Fibroblast of peridontal ligament (primary cell): Measurements from ENCODE around the gene STEAP4.
"Not testable (repeated sequence)": the region's sequence is repeated elsewhere in the genome, so short reads cannot be mapped to it uniquely, and the experiment has no call there.

Experiments
- DNase-seq: peaks from one replicate; pipeline ENCODE4 v3.0.0-alpha.2; 2010; ENCODE audit errors: extremely low read depth

STEAP4 gene

DNA sequence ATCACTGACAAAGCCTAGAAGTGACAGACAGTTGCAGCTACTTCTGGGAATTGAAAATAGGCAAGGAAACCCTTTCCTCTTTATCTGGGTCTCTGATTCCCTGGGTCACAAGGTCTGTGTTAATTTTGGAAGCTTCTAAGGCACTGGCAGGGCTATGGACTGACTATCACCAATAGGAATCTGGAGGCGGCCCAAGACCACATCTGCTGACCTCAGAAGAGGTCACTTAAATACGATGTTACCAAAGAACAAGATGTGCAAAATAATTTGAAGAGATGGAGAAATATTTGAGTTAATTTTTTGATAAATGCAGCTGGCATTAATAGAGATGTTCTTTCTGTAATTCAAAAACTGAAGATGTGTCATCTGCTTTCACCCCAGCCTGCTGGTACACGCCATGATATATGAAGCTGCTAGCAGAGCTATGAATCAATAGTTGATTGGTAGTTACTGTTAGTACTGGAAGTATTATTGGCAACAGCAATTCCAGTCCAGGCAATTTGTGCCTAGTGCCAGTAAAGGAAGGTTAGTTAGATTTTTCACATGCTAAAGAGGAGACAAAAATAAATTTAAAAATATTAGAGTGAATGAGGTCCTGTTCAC lies 5.5 kb upstream of the STEAP4 start:
- DNase-seq: peak; percentile 58

GRCh38 chr7:88311675-88312036 lies 5.0 kb upstream of the STEAP4 start:
- no peak for DNase-seq

DNA sequence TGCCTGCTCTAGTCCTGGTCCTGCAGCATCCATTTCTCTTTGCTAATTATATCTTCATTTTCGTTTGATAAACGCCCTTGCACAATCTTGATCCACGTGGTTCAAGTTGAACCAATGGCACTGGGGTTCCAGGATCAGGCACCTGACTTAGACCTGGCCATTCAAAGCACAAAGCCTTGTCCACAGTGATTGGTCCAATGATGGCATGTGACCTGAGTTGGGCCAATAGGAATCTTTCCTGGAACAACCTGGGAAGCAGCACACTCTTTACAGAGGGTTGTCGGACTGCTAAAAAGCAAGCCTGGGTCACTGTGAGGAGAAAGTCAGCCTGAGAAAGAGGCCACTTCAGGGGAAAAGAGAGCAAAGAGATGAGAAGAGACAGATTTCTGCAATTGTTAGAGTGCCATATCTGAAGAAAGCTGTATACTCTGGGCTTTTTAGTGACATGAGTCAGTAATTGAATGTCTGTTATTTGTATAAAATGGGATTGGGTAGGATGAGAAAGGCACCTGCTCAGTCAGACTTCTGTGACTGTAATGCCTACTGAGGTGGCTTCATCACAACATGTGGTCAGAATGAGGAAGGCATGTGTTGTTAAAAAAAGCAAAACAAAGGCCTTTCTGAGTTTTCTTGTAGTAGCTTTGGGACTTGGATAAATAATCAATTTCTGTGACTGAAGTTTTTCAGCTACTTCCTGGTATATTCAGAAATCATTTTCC lies 4.4 kb upstream of the STEAP4 start:
- no peak for DNase-seq

- DNase-seq: no peak
These were observed 3.1 kb upstream of the STEAP4 start for GRCh38 chr7:88309819-88310218.

- DNase-seq: no peak
These were observed 1.1 kb upstream of the STEAP4 start for GRCh38 chr7:88307823-88308222.

GRCh38 chr7:88307412-88307811 lies 718 bp upstream of the STEAP4 start:
- no peak for DNase-seq

- no peak for DNase-seq
These were observed 1.6 kb downstream of the STEAP4 start for GRCh38 chr7:88305044-88305443.

DNA sequence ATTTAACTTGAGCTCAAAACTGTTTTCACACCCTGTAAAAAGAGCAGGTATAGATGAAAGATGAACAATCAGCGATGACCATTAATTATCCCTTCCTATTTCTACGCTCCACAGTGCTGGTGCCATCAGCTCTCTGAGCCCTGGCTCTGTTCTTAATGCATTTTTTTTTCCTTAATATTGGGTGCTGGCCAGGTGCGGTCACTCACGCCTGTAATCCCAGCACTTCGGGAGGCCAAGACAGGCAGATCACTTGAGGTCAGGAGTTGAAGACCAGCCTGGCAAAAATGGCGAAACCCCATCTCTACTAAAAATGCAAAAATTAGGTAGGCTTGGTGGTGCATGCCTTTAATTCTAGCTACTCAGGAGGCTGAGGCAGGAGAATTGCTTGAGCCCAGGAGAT lies 4.2 kb downstream of the STEAP4 start:
- DNase-seq: no peak

- DNase-seq: no peak
These were observed 4.8 kb downstream of the STEAP4 start for GRCh38 chr7:88301924-88302323.

DNA sequence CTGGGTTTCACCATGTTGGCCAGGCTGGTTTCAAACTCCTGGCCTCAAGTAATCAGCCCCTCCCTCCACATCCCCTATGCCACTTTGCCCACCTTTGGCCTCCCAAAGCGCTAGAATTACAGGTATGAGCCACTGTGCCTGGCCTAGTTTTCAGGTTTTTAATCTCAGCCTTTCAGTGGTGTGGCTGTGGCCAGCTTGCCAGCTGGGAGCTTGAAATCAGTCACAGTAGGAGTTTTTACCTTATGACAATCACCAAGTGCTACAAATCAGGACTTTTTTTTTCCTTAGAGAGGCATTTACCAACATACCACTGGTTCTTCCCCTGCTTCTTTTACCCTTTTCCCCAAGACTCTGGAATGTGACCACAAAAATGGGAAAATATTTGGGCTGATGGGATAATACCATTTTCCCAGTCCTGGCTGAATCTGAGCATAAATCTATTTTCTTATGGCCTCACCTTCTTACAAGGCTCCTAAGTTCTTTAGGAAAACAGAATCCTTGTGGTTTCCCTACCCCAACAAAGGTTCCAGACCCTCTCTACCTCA lies 6.2 kb downstream of the STEAP4 start:
- no peak for DNase-seq

DNA sequence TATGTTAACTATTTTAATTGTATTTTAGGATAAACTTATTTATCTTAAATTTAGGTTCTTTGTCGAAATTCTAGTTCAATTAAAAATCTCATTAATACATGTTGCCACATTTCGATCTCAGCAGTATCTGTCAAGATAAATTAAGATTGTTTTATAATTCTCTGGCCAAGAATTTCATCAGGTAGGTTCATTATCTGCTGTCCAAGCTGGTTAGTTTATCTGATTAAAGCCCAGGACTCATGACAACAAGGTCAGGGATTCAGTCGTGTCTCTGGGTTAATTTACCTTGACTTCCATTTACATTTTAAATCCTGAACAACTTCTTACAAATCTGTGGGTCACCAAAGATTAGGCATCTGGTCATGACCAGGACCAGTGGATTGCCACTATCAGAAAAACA lies 7.6 kb downstream of the STEAP4 start:
- no peak for DNase-seq

GRCh38 chr7:88293866-88294265 lies 12.8 kb downstream of the STEAP4 start:
- DNase-seq: no peak

- DNase-seq: peak; percentile 42
These were observed 15.1 kb downstream of the STEAP4 start for GRCh38 chr7:88291398-88292173.

- no peak for DNase-seq
These were observed 16.2 kb downstream of the STEAP4 start for GRCh38 chr7:88290491-88290890.

DNA sequence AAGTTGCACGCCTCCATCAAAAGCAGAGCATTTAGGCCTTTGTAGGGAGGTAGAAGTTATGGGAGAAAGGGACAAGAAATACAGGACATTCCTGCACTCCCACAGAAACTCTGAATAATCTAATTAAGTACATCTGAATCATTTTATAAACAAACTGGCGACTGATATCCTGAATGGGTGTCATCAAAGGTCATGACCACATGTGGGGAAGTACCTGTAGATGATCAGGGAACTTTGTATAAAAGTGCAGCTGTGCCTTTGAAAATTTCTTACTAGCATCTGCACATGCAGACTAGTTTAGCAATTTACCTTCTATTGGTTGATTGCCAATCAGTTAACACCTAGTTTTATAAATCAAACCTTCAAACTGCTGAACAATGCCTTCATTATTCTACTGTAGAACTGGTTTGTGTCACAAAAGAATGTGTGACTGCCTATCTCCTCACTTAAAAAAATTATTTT lies 17.1 kb downstream of the STEAP4 start:
- no peak for DNase-seq

GRCh38 chr7:88281749-88282148 lies 24.9 kb downstream of the STEAP4 start:
- DNase-seq: no peak

DNA sequence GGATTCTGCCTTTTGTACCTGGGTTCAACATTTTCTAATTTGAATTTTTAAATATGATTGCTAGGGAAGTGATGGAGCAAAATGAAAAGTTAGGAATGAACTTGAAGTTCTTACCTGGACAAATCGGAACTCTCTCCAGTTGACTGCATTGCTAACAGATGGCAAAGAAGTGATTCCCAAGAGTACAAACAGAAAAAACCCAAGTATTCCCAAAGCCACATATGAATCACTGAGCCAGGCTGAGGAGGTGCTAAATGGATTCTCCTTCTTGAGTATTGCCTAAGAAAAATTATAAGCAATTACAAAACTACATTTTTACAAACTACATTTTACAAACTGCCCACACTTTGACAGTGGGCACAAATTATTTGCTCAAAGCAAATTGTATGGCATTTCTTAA lies 25.9 kb downstream of the STEAP4 start:
- DNase-seq: no peak

DNA sequence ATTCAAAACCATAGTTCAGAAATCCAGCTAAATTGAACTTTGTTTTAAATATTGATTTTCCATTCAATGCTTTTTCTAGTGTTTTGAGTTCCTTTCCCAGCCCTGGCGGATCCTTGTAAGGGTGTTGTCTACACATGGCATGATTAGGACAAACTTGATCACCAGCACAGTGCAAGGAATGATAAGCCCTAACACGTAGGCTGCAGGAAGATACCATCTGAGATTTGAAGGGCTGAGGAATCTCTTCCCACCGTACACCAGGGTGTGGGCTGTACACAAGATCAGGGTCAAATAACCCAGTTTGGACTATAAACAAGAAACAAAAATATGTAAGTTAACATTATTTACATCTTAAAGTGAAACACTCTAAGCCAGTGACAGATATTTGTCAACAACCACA lies 27.4 kb downstream of the STEAP4 start:
- DNase-seq: no peak

DNA sequence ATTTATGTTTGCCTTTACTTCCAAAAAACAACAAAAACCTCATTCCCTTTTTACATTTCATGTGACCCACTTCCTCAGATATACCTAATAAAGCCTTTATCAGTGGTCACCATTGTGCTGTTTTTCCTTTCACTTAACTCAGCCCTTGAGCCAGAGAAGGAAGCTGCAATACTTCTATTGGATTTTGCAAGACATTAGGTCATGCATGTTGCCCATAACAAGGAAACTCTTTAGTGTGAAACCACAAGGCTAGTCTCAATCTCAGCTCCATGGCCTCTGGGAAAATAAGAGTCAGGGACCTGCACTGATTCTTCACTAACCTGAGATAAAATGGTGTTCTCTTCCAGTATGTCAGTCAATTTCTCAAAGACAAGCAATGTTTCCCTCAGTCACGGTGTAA lies 27.8 kb downstream of the STEAP4 start:
- peak; percentile 25 for DNase-seq

- no peak for DNase-seq
These were observed 30.0 kb downstream of the STEAP4 start for GRCh38 chr7:88276605-88277153.

- DNase-seq: not testable (repeated sequence)
These were observed 31.8 kb downstream of the STEAP4 start for GRCh38 chr7:88274856-88275255.

DNA sequence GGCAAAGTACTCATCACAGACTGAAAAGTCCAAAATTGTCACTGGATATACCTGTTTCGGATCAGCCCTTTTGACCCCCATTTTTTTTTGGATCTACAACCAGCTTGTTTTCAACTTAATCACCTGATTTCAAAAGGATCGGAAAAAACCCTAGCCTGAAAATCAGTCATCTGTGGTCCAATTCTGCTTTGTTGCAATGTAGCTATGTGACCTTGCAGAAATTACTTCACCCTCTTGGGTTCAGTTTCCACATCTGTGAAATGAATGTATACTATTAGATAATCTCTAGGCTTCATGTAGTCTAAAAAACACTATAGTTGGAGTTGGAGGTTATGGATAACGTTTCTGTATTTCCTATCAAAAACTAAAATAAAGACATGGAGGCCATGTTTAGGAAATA lies 37.1 kb downstream of the STEAP4 start:
- DNase-seq: no peak
